H7 (cell line): ENCODE results near the gene KSR2. TPM values are rescaled to one million over a fixed set of nuclear protein-coding genes. Genes with fewer than 3 reads are reported as not detected.

Source experiments
- DNase-seq: peaks from one replicate; pipeline ENCODE4 v3.0.0; 2012
- H3K27me3 ChIP-seq: 2 replicates; pipeline ENCODE4 v1.6.0; 2011; ENCODE audit warnings: mild to moderate bottlenecking, low read length; ENCODE audit not compliant: control insufficient read depth, insufficient read depth
- H3K36me3 ChIP-seq: replicated peaks from 2 replicates; pipeline ENCODE4 v1.5.1; 2011; ENCODE audit warnings: low read length; ENCODE audit not compliant: control insufficient read depth, insufficient read depth
- H3K4me3 ChIP-seq: 2 replicates; pipeline ENCODE4 v1.5.1; 2011; ENCODE audit warnings: low read depth, mild to moderate bottlenecking, control low read depth, low read length, moderate library complexity; ENCODE audit not compliant: insufficient read depth
- total RNA-seq: library from RNA; depleted of rRNA; stranded (reverse); fragments of >200 nt; shearing (Covaris generic); gene quantifications from 2 replicates; pipeline ENCODE4 v1.2.3, GENCODE V29; 2014

KSR2 gene
- total RNA-seq, 1 experiment from 2014 or later: 0.10 TPM

DNA sequence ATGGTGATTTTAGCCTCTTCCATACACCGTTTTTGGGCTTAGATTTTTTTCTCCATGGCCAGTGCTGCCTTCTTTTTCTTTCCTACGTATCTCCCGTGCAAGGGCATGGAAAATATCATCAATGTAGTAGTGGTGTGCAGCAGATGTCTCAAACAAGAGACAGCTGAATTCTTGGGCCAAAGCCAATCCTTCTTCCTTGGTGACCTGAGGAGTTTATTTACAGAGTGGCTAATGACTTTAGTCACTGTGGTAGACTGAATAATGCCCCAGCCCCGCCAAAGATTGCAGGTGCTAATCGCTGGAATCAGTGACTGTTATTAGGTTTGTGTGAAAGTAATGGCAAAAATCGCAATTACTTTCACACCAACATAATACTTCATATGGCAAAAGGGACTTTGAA lies 371.8 kb downstream of the KSR2 start:
- Histone ChIP-seq H3K27me3 (no peaks in the 10 kb centered on the region), H3K4me3 (no peak overlapping the region), H3K36me3 (no peaks in the 10 kb centered on the region)
- no peak for DNase-seq

DNA sequence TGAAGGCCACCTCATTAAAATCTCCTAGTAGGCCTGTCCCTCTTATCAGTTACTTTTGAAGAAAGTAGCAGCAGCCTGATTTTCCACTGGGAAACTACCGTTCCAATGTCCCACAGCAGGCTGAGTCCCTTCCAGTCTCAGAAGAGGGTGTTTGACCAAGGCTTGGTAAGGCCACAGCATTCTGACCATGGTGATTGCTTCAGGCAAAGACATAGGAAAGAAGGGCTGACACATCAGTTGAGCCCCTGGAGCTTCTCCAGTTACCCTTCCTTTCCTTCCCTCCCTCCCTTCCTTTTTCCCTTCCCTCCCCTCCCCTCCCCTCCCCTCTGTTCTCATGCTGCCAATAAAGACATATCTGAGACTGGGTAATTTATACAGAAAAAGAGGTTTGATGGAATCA lies 373.0 kb downstream of the KSR2 start:
- Histone ChIP-seq H3K4me3 (no peak overlapping the region), H3K27me3 (no peaks in the 10 kb centered on the region), H3K36me3 (no peaks in the 10 kb centered on the region)
- DNase-seq: no peak

DNA sequence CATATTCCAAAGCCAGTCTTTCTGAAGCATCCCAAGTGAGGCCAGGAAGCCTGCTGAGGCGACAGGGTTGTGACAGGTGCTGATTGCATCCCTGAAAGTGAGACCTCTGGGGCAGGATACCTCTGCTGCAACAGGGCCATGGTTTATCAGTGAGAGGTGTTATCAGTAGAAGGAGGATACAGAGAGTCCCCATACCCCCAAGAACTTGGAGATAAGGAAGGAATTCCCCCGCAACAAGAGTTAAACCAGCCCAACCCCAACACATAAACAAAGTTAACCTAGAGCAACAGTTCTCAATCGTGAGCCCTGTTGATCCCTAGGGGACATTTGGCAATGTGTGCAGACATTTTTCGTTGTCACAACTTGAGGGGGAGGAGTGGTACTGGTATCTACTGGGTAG lies 374.3 kb downstream of the KSR2 start:
- no peak overlapping the region for H3K4me3 ChIP-seq
- H3K27me3 ChIP-seq: no peaks in the 10 kb centered on the region
- no peak for DNase-seq
- H3K36me3 ChIP-seq: no peaks in the 10 kb centered on the region

- Histone ChIP-seq H3K36me3 (no peaks in the 10 kb centered on the region), H3K4me3 (no peak overlapping the region), H3K27me3 (no peaks in the 10 kb centered on the region)
- no peak for DNase-seq
These were observed 374.9 kb downstream of the KSR2 start for GRCh38 chr12:117593815-117594400.

GRCh38 chr12:117592588-117593305 lies 376.0 kb downstream of the KSR2 start:
- H3K27me3 ChIP-seq: no peaks in the 10 kb centered on the region
- no peak for DNase-seq
- no peaks in the 10 kb centered on the region for H3K36me3 ChIP-seq
- H3K4me3 ChIP-seq: no peak overlapping the region

DNA sequence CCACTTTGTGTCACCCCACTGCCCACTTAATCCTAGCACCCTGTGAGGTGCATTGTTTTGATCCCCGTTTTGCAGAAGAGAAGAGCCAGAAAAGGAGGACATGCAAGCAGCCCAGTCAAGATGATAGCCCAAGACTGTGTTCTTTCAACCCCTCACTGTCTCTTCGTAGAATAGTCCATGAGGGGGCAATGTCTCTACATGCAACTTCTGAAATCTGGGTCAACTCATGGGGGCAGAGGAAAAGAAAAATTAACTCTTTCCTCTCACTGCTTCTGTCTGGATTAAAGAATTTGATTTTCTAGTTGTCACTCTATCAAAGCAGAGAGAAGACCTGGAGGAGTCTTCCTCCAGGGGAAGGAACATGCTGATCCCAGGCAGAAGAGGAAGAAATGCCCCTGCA lies 377.8 kb downstream of the KSR2 start:
- Histone ChIP-seq H3K4me3 (no peak overlapping the region), H3K36me3 (no peaks in the 10 kb centered on the region), H3K27me3 (no peaks in the 10 kb centered on the region)
- DNase-seq: no peak

- no peak for DNase-seq
- H3K27me3 ChIP-seq: no peaks in the 10 kb centered on the region
- H3K36me3 ChIP-seq: no peaks in the 10 kb centered on the region
- H3K4me3 ChIP-seq: no peak overlapping the region
These were observed 378.4 kb downstream of the KSR2 start for GRCh38 chr12:117590386-117590785.

DNA sequence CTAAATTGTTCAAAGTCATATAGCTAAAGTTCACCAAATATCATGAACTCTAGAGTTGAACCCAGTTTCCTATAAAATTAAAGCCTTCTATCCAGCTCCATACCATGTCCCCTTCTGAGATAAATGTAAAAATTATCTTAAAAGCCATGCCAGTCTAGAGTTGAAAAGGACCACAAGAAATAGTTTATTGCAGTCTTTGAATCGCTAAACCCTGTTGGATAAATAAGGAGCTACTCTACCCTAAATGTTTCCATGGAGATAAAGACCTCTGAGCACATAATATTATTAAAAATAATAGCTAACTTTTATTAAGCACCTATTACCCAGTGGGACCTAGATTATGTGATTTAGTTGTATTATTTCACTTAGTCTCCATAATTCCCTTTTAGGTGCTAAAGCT lies 379.8 kb downstream of the KSR2 start:
- Histone ChIP-seq H3K4me3 (no peak overlapping the region), H3K36me3 (no peaks in the 10 kb centered on the region), H3K27me3 (no peaks in the 10 kb centered on the region)
- no peak for DNase-seq

DNA sequence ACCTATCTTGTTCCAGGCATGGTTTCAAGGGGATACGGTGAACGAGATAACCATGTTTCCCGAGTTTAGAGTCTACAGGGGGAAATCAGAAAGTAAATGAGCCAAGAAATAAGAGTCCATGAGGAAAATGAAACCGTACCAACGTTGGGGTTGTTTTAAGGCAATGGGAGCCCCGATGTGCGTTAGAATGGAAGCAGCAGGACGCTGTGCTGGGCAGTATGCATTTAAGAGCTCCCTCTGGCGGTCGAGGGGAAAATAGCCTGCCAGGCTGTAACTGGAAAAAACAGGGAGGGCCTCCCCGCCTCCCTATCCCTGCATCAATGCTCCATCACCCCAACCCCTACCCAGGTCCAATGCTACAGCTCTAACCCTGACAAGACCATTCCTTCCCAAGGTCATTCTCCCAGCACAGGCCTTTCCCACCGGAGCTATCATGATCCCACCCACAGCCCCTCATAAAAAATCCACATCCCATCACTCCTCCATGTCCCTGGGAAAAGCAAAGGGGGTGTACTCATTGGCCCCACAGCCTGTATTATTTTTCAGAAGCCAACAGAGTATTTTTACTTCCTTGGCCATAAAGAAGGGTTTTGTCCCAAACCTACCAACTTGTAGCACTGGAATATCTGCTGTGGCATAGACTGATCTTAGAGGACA lies 381.0 kb downstream of the KSR2 start:
- H3K36me3 ChIP-seq: no peaks in the 10 kb centered on the region
- no peak overlapping the region for H3K4me3 ChIP-seq
- H3K27me3 ChIP-seq: no peaks in the 10 kb centered on the region; the same call in 1 of the 2 replicates
- DNase-seq: peak; percentile 66

GRCh38 chr12:117583677-117584225 lies 385.0 kb downstream of the KSR2 start:
- Histone ChIP-seq H3K36me3 (no peaks in the 10 kb centered on the region), H3K4me3 (no peak overlapping the region), H3K27me3 (no peaks in the 10 kb centered on the region; the same call in 1 of the 2 replicates)
- no peak for DNase-seq

- no peaks in the 10 kb centered on the region for H3K36me3 ChIP-seq
- H3K4me3 ChIP-seq: no peak overlapping the region
- no peaks in the 10 kb centered on the region; the same call in 1 of the 2 replicates for H3K27me3 ChIP-seq
- no peak for DNase-seq
These were observed 385.7 kb downstream of the KSR2 start for GRCh38 chr12:117583092-117583491.

GRCh38 chr12:117582135-117582784 lies 386.5 kb downstream of the KSR2 start:
- Histone ChIP-seq H3K27me3 (no peaks in the 10 kb centered on the region; the same call in 1 of the 2 replicates), H3K36me3 (no peaks in the 10 kb centered on the region), H3K4me3 (no peak overlapping the region)
- no peak for DNase-seq

GRCh38 chr12:117580718-117581062 lies 388.1 kb downstream of the KSR2 start:
- peak; percentile 95 for DNase-seq

GRCh38 chr12:117580015-117580717 lies 388.6 kb downstream of the KSR2 start:
- H3K27me3 ChIP-seq: no peaks in the 10 kb centered on the region; the same call in 1 of the 2 replicates
- H3K4me3 ChIP-seq: no peak overlapping the region
- no peaks in the 10 kb centered on the region for H3K36me3 ChIP-seq
- DNase-seq: no peak

More at GRCh38 chr12:117580718-117581062, 388.1 kb downstream of the KSR2 start:
- H3K4me3 ChIP-seq: no peak overlapping the region
- H3K27me3 ChIP-seq: no peaks in the 10 kb centered on the region; the same call in 1 of the 2 replicates
- no peaks in the 10 kb centered on the region for H3K36me3 ChIP-seq
